NCI-H526 (cell line): ENCODE data around the gene FTO.

ENCODE experiments used
- DNase-seq, 2 experiments: peaks; one replicate each; lab custom pipeline; 2025; lab: John Stamatoyannopoulos, UW

Gene FTO

DNA sequence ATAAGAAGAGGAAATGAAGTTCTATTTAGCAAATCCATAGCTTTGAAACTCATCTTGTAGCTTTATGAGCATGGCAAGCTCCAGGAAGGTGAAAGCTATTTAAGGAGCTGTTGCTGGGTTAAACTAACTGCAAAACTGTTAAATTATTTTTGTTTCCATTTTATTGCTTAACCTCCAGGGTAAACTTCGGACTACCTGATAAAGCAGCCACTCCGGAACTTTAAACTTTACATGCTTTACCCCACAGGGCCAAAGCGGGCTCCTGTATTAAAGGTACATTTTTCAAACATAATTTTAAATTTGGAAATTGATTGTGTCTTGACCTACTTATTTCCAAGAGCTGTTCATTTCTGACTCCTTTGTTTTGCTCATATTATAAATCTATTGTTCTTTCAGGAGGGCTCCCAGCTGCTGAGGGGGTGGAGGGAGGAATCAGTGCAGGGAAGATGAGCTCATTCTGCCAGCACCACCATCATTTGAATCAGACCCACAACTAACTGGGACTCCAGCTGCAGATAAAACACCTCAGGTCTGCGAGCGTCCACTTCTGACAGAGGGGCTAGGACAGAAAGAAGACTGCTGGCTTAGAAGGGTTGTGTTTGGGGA, 424.8 kb downstream of the FTO start:
- DNase-seq = no peak

DNA sequence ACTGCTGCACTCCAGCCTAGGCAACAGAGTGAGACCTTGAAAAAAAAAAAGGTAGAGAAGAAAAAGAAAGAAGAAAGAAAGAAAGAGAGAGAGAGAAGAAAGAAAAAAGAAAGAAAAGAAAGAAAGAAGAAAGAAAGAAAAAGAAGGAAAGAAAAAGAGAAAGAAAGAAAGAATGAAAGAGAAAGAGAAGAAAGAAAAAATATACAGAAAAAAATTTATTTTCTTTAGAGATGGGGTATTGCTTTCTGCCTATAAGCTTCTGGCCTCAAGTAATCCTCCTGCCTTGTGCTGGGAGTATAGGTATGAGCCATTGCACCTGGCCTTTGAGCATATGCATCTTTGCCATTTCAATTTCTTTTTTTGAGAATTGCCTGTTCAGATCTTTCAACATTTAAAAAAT, 425.9 kb downstream of the FTO start:
- no peak for DNase-seq

GRCh38 chr16:54135361-54136275, 431.7 kb downstream of the FTO start:
- DNase-seq = no peak

DNA sequence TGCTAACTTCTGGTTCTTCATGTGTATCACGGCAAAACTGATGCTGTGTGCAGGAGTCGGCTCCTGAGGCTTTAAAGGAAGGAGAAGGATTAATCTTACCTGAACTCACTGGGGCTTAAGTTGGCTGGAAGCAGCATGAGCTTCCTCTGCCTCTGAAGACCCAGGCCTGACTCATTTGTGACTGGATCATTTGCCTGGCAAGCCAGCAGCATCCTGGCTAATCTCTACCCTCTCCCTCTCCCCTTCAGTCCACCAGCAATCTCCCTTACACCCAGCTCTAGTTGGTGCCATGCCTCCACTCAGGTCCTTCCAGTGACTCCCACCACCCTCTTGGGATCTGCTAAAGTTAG, 432.3 kb downstream of the FTO start:
- DNase-seq = no peak

GRCh38 chr16:54140057-54140787, 436.3 kb downstream of the FTO start:
- DNase-seq = no peak

DNA sequence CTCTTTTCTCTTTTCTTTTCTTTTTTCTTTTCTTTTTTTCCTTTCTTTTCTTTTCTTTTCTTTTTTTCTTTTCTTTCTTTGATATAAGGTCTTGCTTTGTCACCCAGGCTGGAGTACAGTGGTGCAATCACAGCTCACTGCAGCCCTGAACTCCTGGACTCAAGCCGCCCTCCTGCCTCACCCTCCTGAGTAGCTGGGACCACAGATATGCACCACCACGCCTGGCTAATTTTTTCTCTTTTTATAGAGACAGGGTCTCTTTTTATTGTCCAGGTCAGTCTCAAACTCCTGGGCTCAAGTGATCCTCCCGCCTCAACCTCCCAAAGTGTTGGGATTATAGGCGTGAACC, 436.8 kb downstream of the FTO start:
- DNase-seq = no peak

GRCh38 chr16:54142787-54143186, 438.8 kb downstream of the FTO start:
- no peak for DNase-seq

DNA sequence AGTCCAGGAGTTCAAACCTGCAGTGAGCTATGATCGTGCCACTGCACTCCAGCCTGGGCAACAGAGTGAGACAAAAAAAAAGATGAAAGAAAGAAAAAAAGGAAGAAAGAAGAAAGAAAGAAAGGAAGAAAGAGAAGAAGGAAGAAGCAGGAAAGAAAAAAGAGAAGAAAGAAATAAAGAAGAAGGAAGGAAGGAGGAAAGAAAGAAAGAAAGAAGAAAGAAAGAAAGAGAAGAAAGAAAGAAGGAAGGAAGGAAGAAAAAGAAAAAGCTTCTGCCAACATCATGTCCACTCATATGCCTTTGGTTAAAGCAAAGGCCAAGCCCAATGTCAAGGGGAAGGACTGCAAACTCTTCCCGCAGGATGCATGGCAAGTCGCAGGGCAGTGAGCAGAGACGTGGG, 439.5 kb downstream of the FTO start:
- DNase-seq = no peak

- no peak for DNase-seq
These were observed 440.1 kb downstream of the FTO start for GRCh38 chr16:54143934-54144571.

- no peak for DNase-seq
These were observed 440.6 kb downstream of the FTO start for GRCh38 chr16:54144572-54144947.

- no peak for DNase-seq
These were observed 441.9 kb downstream of the FTO start for GRCh38 chr16:54145881-54146280.

- DNase-seq = no peak
These were observed 445.0 kb downstream of the FTO start for GRCh38 chr16:54148974-54149373.

DNA sequence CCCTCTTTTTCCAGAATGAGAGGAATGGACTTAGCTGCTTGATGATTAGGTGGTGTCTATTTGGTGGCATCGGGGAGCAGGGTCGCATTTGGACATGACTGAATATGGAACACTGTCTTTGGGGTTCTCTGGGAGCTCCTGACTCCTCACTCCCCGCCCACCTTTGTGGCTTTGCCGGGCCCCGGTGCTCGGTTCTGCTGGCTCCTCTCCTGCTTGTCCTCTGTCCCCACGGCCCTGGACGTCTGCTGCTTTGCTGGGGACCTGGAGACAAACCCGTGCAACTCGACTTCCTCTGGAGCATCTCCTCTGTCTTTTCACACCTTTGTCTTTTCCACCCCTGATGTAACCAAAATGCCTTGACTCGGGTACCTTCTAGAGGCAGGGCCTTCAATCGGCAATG, 446.9 kb downstream of the FTO start:
- no peak for DNase-seq

- DNase-seq = no peak
These were observed 448.6 kb downstream of the FTO start for GRCh38 chr16:54152362-54153239.

GRCh38 chr16:54153240-54153934, 449.4 kb downstream of the FTO start:
- no peak for DNase-seq

DNA sequence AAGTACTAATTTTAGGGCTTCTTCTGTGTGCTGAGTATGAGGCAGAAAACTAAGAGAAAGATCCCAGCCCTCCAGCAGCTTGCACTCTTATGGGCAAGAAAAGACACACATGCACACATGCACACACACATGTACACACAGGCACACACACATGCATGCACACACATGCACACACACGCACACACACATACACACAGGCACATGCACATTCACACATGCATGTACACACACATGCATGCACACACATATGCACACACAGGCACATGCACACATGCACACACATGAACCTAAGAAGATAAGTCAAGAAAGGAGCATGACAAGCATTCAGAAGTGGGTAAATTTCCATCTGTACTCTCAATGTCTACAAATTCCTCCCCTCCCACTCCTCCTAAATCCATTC, 452.4 kb downstream of the FTO start:
- DNase-seq = no peak

GRCh38 chr16:54158986-54159385, 455.0 kb downstream of the FTO start:
- no peak for DNase-seq

GRCh38 chr16:54159490-54160080, 455.6 kb downstream of the FTO start:
- no peak for DNase-seq

DNA sequence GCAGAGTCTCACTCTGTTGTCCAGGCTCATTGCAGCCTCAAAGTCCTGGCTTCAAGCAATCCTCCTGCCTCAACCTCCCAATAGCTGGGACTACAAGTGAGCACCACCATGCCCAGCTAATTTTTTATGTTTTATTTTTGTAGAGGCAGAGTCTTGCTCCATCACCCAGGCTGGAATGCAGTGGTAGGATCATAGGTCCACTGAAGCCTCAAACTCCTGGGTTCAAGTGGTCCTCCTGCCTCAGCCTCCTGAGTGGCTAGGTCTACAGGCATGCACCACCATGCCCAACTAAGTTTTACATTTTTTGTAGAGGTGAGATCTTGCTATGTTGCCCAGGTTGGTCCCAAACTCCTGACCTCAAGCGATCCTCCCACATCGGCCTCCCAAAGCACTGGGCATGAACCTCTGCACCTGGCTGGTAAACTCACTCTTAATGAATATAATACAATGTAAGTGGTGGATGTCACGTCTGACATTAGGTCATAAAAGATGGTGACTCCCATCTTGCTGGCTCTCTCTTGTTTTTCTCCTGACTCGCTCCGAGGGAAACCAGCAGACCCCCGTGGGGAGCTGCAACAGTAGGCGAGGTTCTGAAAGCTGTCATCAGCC, 456.4 kb downstream of the FTO start:
- DNase-seq = no peak
